ENCODE data around the gene TMPRSS6.

TMPRSS6 gene

DNA sequence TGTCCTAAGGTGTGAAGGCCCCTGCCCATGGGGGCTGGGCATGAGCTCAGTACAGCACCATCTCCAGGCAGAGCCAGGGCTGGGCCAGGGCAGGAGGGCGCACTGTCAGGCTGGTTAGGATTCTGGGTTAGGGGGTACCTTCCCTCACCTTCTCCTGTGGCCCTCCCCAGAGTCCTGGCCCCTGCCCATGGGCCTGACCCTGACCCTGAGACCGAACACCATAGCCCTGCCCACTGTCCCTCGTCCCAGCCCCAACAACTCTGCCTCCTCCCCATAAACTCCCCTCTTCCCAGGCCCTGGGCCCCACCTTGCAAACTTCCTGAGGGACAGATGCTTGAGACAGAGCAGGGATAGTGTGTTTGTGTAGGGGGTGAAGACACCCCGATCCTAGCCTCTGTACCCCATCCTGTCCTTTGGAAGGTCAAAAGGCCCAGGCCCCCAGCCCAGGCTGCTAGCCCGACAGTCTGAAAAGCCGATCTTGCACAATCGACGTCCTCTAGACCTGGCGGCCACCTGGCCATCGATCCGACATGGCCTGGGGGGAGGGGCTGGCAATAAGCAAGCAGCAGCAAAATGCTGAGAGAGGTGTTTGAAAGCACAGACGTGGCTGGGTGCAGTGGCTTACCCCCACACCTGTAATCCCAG lies 2.7 kb upstream of the TMPRSS6 start:
- DNase-seq, result peak; percentile 46

DNA sequence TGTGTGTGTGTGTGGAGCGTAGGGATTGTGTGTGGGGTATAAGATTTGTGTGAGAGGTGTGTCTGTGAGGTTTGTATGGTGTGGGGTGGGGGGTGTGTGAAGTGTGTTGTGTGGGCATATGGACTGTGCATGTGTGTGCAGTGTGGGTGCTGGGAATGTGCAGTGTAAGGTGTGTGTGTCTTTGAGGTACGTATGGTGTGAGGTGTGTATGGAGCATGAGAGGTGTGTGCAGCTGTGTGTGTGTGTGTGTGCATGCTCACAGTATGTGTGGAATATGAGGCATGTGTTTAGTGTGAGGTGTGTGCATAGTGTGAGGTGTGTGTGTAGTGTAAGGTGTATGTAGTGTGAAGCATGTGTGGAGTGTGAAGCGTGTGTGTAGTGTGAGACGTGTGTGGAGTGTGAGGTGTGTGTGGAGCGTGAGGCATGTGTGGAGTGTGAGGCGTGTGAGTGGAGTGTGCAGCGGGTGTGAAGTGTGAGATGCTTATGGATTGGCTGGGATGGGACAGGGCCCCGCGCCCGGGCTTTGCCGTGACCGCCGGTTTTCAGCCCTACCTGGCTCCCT lies 1.7 kb upstream of the TMPRSS6 start:
- DNase-seq, result no peak

DNA sequence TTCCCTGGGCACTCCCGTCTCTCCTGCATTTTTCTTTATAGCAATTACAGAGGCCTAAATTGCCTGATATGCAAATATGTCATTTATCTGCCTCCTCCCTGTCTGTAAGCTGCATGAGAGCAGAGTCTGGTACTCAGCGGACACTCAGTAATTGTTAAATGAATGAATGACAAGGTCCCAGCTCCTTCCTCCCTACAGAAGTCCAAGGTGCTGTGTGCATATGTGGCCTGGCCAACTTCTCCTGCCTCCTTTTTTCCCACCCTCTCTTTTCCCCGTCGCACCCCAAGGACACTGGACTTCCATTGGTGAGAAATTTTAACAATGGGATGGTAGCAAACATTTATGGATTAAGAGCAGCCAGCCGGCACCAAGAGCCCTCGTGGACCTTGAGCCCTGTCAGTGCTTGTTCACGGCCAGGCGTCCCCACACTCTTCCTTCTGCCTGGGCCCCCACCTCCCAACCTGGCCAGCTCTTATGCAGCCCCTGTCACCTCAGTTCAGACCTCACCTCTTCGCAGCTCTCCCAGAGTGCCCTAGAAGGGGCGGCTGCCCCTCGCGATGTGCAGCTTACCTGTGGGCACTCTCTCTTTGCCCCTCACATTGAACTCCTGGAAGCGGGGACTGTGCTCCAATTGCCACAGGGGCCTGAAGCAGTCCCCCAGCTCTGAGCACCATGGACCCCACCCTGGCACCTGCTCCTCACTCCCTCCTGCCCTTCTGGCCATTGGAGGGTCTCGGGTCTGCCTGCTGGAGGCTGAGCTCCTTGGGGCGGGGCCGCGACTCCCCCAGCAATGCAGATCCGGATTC lies 1.5 kb downstream of the TMPRSS6 start:
- DNase-seq, result no peak

DNA sequence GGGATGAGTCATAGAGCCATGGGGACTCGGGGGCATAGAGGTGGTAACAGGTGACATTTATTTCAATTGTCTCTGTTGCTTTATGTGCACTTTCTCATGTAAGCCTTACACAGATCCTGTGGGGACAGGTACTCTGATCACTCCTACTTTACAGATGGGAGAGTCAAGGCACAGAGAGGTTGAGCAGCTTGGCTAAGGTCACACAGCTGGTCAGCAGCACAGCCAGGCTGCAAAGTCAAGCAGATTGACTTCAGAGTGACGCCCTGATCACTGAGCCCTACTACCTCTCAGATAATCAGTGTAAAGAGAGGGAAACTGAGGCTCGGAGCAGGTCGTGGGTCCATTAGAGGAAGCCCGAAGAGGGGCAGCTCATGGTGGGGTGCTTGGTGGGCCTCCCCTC lies 3.5 kb downstream of the TMPRSS6 start:
- no peak for DNase-seq

DNA sequence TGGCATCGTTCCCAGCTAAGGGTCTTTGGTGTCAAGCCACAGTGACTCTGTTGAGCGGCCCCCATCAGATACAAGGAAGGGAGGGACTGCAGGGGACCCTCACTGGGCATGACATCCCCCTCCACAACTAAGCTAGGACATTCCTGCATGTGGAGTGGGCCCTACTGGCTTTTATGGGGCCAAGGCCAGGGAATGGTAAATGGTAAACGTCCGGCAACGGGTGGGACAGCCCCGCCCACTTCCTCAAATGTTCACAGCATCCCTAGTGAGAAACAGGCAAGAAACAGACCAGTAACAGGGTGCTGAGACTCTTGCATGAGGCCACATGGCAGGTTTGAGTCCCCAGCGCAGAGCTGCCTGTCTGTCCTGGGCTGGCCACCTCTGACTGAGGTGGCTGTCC lies 4.4 kb downstream of the TMPRSS6 start:
- DNase-seq, result no peak

DNA sequence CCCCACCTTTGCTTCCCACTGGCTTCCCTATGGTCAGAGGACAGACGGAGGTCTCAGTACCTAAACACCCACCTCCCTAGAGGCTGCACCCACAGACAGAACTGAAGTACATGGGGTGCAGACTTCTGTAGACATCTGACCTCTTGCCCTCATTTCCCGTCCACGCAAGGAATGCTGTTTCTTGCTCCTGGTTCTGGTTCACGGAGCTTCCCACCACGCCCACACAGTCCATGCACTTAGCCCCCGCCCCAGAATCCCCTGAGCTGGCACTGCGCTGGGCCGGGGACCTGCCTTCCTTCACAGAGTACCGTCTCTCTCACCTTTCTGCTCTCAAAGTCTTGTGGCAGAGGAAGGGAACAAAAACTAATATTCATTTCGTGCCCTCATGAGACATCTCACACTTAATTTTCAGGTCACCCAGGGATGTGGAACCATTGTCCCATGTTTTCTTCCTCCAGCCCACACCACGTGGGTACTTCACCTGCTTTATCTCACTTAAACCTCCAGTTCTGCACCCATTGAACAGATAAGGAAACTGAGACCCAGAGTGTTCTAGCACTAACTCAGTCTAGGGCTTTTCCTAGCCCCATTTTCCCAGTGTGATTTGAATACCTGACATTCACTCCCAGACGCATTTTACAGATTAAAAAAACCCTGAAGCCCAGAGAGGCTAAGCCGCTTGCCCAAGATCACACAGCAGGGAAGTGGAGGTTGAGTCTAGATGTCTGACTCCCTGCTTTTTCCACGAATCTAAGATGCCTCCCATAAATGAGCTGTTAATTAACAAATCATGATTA lies 5.7 kb downstream of the TMPRSS6 start:
- no peak for DNase-seq

DNA sequence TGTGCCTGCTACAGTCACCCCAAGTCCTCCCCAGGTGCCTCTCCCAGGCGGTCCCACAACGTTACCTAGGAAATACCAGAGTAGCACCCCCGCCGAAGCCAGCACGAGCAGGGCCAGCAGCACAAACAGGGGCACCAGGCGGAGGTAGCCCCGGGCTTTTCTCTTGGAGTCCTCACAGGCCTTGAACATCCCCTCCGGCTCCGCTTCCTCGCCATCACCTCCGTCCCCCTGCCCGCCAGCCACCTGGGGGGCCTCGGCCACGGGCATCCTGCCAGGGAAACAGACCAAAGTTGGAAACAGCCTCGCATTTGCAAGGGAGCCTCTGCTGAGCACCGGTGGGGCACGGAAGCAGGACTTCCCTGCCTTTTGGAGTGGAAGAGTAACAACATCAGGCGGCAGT lies 6.4 kb downstream of the TMPRSS6 start:
- DNase-seq, result no peak

DNA sequence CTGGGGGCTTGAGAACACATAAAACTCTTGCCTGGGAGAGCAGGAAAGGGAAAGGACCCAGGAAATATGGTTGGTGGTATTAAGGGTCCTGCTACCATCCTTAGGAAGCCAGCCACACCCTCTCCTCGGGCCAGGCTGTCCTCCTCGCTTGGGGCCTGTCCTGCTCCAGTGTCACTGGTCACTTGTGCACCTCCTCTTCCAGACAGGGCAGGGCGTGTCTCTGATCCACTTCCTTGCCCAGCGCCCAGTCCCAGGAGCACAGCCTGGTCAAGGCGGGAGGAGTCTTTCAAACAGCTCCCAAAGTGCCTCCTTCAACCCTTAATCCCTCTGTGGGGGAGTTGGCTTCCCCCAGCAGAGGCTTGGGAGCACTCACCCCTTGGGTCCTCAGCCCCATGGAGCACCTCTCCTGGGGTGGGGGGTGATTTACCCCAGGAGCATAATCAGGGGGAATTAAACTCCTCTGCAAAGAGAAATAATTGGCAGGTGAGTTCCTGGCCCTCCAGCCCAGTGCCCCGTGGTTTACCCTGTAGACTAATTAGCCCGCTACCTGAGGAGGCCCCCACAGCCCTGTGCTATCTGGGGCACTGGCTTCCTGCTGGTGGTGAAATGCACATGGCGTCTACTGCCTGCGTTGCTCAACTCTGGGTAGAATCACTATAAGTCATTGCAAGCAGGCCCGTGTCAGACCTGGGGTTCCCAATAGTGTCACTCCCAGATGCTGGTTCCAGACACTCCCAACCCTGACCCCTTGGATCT lies 8.0 kb downstream of the TMPRSS6 start:
- no peak for DNase-seq

DNA sequence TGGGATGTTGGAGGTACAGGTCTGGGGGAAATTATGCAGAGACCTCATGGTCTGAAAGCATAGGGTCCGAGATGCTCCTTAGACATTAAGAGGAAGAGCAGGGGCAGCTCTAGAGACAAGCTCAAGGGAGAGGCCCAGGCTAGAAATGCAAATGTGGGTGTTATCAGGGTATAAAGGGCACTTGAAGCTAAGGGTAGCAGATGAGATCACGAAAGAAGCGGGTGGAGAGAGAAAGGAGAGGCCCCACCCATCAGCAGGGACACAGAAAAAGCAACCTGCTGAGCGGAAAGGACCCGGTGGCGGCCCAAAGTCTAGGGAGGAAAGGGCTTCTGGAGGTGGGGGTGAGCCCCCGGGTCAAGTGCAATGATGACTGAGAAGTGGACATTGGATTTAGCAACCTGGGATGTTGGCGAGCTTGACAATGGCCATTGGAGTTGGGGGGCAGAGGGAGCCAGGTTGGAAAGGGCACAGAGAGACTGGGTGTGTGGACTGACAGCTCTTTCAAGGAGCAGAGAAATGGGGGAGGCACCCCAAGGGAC lies 8.9 kb downstream of the TMPRSS6 start:
- no peak for DNase-seq

DNA sequence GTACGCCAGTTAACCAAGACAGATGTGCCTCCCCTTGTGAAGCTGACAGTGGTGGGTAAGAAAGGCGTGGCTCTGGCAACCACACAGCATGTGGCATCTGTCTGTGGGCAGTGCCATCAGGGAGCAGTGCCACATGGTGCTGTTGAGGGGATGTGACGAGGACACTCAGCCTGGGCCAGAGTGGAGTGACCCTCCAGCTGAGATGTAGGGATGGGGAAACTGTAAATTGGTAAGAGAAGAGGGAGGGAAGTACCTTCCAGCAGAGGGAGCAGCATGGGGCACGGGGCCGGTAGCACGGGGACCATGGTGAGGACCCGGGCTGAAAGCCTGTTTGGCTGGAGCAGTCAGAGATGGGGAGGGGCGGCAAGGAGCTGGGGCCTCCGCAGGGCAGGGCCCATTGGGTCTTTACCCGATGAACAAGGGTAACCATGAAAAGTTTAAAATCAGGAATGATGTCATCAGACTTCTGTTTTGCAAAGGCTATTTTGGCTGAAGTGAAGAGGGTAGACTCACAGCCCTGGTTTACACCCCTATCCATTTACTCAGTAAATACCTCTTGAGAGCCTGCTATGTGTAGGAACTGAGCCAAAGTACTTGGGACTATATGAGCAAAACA lies 10.4 kb downstream of the TMPRSS6 start:
- no peak for DNase-seq

DNA sequence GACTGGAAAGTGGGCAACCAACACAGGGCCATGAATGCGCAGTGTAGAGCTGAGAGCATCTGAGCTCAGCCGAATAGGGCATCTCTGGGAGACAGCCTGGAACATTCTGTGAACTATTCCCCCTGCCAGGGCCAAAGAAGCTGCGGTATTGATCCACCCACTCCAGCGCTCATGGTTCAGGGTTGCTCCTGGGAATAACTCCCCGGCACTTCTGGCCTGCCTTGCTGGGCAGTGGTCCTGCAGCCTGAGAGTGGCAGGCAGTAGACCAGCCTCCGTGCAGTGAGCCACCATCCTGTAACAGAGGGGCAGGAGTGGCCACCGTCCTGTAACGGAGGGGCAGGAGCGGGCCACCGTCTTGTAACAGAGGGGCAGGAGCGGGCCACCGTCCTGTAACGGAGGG lies 12.2 kb downstream of the TMPRSS6 start:
- DNase-seq, result no peak

DNA sequence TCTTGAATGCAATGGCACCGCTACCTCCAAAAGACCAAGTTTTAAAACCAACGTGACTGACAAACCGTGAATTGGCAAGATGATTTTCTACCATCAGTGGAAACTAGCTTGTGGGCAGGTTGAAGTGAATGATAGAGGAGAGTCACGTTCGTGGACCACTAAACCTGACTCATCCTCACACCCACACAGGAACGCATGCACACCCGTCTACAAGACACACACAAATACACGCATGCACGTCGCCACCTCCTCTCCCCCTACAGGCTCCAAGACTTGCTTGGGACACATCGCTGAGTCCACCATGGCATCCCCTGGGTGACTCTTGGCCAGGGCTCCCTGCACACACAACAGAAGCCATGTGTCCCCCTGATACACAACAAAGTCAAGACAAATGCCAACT lies 14.4 kb downstream of the TMPRSS6 start:
- no peak for DNase-seq

DNA sequence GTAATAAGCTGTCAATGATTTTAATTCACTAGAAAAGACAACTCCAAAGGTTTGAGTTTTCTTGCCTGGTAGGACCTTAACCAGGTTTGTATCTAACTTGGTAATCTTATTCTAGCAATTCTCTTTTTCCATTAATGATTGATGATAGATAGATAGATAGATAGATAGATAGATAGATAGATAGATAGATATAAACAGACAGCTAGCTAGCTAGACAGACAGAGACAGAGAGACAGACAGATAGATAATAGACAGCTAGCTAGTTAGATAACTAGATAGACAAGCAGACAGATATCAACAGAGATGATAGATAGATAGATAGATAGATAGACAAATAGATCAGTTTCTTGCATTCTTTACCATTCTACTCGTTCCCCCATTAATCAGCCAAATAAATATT lies 15.3 kb downstream of the TMPRSS6 start:
- DNase-seq, result no peak

DNA sequence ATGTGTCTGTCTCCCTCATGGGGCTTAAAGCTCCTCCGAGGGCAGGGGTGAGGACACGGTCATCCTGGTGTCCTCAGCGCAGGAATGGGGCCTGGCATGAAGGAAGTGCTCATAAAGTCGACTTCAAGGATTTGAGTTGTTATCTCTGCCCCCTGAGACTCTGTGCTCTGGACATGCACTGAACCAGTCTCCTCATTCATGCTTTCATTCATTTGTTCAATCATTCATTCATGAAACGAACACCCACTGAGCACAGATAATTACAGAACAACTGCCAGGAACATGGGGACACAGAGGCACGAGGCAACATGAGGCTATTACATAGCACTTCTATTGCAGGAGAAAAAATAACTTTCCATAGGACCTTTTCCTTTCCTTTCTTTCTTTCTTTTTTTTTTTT lies 16.5 kb downstream of the TMPRSS6 start:
- no peak for DNase-seq

DNA sequence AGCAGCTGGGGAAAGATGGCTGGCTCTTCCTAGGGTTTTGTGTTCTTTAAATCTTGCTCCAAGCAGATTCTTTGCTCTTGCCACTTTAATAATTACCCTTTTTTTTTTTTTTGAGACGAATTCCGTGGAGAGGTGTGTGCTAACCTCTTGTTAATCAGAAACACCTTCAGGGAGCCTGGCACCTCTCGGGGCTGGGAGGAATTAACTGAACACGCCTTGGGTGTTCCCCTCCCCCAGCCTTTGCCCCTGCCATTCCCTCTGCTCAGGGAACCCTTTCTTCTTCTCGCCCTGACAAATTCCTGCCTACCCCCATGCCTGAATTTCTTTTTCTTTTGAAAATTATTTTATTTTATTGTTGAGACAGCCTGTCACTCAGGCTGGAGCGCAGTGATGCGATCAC lies 17.5 kb downstream of the TMPRSS6 start:
- no peak for DNase-seq

DNA sequence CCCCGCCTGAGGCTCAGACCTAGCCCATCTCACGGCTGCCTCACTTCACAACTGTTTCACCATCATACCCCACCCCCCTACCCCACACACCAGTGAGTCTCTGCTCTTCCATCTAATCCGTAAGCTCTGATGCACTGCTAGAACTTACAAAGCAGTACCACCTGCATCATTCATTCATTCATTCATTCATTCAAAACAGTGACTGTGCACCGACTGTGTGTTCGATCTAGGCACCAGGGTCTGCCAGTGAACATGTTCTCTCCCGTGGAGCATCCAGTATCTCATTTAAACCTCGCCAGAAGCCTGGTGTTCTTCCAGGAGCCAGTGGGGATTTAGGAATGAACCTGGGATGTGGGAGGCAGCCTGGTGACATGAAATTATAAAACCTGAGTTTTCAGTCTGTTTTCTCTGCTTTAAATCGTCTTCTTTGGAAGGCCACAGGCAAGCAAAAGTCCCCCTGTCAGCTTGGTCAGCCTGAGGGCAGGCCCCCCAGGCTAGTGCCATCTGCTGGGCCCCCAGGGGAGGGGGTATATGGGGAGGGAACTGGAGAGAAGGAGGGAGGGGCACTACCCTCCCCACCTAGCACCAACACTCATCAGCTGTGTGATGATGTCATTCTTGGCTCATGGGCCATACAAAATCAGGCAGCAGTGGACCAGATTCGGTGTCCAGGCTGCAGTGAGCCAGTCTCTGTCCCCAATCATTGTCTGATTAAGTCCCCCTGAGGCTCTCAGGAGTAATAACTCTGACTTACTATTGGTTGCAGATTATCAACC lies 18.4 kb downstream of the TMPRSS6 start:
- DNase-seq, result no peak

DNA sequence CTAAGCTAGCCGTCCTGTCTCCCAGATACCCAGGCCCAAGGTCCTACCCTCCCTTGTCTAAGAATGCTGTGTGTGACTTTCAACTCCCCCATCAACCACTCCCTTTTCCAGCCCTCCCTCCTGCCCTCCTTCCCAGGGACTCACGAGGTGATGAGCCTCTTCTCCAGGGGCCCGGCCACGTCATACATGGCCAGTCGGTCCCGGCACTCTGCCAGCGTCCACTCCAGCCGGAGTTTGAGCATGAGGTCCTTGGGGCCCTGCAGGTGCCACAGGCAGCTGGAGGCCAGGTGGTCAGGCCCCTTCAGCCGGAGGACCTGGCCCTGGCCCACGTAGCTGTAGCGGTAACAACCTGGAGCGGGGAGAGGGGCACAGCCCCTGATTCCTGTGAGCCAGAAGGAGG lies 20.1 kb downstream of the TMPRSS6 start:
- DNase-seq, result no peak

DNA sequence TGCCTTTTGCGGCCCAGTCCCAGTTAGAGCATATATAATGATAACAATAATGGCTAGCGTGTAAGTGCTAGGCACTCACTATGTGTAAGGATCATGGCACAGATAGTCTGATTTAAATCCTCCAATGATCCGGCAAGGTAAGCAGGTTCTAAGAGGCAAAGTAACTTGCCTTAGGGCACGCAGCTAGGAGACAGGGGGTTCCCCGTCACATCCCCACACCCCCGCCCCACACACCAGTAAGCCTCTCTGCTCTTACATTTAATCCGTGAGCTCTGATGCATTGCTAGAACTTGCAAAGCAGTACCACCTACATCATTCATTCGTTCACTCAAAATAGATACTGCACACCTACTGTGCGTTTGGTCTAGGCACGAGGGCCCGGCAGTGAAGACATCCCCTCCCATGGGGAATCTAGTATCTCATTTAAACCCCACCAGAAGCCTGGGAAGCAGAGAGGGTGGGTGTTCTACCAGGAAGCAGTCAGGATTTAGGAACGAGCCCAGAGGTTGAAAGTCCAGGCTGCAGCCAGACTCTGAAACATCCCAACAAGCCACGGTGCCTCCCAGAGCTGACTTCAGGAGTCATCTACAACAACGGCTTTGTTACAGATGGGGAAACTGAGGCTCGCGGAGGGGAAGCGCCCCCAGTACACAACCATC lies 20.6 kb downstream of the TMPRSS6 start:
- no peak for DNase-seq

DNA sequence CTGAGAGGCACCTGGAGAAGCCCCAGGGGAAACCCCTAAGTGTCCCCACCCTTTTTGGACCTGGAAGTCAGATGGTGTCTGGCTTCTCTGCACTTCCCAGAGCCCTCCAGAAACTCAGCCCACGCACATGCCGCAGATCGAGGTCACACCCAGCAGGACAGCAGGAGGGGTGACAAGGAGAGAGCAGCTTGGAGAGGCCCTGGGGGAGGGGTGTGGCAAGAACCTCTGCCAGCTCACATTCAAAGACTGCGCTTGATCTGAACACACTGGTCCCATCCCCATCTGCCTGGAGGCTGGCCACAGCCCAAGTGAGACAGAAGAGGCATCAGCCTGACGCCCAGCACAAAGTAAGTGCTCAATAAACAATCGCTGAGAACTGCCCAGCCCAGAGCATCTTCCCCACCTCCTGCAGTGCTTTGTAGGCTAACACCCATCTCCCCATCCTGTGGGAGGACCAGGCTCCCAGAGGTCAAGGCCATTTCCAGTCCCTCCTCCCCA lies 21.4 kb downstream of the TMPRSS6 start:
- DNase-seq, result no peak

DNA sequence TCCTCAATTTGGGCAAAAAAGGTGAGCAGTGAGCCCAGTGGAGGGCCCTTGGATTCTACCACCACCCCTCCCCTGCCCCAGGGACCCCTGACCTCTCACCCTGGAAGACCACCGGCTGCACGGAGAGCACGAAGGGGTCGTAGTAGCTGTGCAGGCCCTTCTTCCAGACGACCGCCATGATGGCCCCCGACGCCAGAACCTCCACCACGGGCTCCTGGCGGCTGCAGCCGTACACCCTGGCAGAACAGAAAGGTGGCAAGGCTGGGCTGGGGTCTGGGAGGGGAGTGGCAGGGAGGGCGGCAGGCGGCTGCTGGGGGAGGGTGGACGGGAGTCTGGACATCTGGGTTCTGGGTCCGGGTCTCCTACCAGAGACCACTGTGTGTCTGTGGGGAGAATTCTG lies 23.3 kb downstream of the TMPRSS6 start:
- no peak for DNase-seq

DNA sequence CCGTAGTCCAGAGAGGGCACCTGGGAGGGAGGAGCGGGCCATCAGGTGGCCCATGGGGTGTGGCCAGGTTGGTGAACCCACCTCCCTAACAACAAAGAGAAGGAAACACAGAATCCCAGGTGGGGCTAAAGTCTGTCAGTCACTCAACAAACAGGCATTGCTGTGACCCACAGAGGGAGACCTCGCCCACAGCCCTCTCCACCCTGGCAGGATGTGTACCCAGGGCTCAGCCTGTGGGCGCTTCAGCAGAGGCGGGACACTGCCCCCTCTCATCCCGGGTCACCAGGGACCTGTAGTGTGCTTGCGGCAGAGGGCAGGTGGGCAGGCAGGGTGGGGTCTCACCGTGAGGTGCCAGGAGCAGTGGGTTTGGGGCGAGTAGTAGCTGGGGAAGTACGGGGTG lies 25.1 kb downstream of the TMPRSS6 start:
- no peak for DNase-seq

Data from RPMI8226 (cell line).